H54 (cell line): ENCODE measurements around the gene FBXL4.

Experiments used
- DNase-seq: peaks from one replicate; pipeline ENCODE4 v3.0.0; 2011; ENCODE audit warnings: low spot score, mixed read lengths; ENCODE audit not compliant: insufficient read length
- FAIRE-seq: peaks from 3 replicates; lab custom pipeline; 2011; peaks lifted over from hg19 to GRCh38; lab: Jason Lieb, UNC
- POLR2A ChIP-seq: IDR thresholded peaks from 2 replicates; pipeline ENCODE4 v1.6.1; 2011; ENCODE audit warnings: low read depth, mild to moderate bottlenecking, low read length

FBXL4 gene

DNA sequence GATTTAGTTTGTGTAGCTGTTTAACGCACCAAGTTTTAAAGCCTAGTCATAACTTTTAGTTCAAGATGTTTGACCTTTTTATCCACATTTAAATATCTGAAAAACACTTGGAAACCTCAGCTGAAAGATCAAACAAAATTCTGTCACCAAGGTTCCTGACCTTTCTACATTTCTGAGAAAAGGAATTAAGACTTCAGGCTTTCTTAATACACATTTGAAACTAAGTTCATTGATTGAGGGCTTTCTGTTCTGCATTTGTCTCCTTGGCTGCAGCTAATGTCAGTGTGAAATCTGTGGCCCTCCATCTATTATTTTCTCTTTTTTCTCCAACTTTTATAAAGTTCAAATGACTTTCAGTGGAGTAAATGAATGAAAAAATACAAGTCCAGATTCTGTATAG is 22.7 kb upstream of the FBXL4 start:
- no peak for FAIRE-seq

DNA sequence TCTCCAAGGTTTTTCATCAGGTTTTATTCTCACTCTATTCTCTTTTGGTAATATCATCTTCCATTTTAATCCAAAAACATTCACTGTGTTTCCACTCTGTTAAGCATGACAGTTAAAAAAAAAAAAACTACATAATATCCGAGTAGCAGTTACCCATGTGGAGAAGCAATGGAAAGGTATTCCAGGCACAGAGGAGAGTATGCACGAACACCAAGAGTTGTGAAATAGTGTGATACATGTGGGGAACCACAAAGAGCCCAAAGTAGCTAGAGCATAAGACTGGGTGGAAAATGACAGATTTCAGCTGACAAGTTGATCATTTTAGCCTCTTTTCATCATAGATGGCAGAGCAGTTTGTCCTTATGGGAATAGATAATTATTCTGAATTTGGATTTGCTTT is 19.9 kb upstream of the FBXL4 start:
- DNase-seq (no peak), FAIRE-seq (no peak)
- TF ChIP-seq POLR2A = no peak

More for the DNA sequence above, 22.7 kb upstream of the FBXL4 start:
- TF ChIP-seq POLR2A = no peak
- no peak for DNase-seq

- no peak for DNase-seq
- TF ChIP-seq POLR2A = no peak
- FAIRE-seq = no peak
These were observed 11.9 kb upstream of the FBXL4 start for GRCh38 chr6:98959631-98960030.

- no peak for TF ChIP-seq POLR2A
- no peak for FAIRE-seq
- DNase-seq = no peak
These were observed 11.0 kb upstream of the FBXL4 start for GRCh38 chr6:98958776-98959175.

DNA sequence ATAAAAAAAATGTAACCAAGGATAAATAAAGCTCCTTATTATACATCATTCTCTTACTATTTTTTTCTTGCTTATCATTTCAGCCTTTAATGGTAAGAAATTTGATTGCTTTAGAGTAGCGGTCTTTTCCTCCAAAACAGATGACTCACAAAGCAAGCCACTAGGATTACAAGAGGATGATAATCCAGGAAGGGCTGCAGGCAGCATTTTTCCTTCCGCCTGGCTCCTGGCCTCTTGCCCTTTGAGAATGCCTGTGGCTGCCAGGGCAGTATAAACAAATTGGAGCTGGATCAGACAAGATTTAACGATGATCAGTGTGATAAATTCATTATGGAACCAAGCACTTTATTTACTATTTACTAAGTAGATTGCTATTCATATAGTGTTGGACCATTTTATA is 9.7 kb upstream of the FBXL4 start:
- no peak for FAIRE-seq
- DNase-seq = peak; percentile 8

GRCh38 chr6:98949589-98949988 is 1.8 kb upstream of the FBXL4 start:
- DNase-seq = no peak
- no peak for TF ChIP-seq POLR2A
- no peak for FAIRE-seq

More for the DNA sequence above, 9.7 kb upstream of the FBXL4 start:
- no peak for TF ChIP-seq POLR2A

- TF ChIP-seq POLR2A = no peak
- FAIRE-seq = no peak
- no peak for DNase-seq
These were observed 801 bp downstream of the FBXL4 start for GRCh38 chr6:98946879-98947410.

DNA sequence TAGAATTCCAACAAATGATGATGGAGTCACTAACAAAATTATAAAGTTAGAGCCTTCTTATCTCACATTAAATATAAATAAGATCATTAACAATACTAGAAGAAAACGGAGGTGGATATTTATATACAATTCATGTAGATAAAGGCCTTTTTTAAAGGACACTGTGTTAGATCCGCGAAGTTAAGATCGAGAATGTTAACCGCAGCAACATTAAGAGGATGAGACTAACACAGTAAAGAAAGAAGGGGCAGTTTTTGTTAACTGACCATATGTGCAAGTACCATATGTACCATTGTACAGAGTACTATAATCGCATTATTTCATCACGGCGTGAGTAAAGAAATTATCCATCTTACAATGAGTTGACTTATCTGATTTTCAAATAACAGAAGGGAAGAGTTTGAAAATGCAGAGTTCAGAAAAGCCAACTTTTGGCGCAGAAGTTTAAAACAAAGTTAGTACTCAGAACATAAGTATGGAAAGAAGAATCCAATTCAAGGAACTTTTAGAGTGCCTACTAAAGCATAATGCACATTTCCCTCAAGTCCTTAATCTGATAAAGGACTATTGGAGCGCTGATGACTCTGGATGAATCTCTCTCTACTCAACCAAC is 1.4 kb downstream of the FBXL4 start:
- no peak for FAIRE-seq
- TF ChIP-seq POLR2A = no peak
- DNase-seq = no peak

DNA sequence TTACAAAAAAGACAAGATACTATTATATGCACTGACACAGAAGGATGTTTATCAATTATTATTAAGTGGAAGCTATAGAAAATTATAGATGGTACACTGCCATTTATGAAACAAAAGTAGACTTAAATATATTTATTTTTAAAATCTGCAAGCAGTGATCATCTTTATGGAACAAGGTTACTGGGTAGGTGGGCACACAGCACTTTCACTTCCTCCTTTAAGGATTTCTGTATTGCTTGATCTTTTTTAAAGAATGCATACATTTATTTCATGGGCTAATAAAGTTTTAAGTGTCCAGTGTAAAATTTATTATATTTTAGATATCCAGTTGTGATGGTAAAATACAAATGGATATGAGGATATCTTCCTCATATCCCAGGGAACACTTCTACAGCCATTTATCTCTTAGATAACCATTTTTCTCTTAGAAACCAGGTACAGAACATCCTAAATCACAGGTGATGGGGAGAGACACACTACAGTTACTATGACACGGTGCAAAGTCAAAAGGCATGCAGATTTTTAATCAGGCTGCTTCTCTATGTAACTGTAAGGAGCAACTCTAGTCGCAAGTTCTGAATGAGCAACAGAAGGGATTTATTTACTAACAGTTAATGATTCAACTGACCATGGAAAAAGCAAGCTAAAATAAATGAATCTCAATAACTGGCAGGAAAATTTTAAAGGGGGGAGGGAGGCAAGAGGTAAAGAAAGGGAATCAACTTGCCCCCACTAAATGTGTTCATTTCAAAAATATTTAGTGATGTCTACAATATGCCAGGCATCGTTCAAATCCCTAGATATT is 2.2 kb downstream of the FBXL4 start:
- no peak for TF ChIP-seq POLR2A
- FAIRE-seq = no peak

DNA sequence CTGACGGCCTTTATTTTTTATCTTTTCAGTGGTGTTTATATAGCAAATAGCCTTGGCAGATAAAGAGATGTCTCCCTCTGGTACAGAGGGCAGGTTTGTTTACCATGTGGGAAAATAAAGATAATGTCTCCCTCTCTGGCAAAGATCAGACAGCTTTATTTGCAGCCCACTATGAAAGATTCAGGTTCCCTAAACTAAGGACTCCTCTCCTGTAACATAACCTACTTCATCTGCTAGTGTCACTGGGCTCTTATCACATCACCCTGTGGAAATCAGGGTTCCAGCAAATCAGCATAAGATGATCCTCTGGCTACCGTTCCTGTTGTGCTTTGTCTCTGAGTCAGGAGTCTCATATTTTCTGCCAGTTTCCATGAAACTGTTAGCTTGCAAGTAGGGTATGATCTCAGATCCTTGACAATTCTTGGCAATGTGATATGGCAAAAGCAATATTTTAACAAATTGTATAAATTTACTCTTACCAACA is 3.1 kb downstream of the FBXL4 start:
- no peak for DNase-seq
- no peak for TF ChIP-seq POLR2A
- FAIRE-seq = no peak

More for the DNA sequence above, 2.2 kb downstream of the FBXL4 start:
- no peak for DNase-seq

GRCh38 chr6:98944168-98944567 is 3.6 kb downstream of the FBXL4 start:
- no peak for FAIRE-seq
- TF ChIP-seq POLR2A = no peak

DNA sequence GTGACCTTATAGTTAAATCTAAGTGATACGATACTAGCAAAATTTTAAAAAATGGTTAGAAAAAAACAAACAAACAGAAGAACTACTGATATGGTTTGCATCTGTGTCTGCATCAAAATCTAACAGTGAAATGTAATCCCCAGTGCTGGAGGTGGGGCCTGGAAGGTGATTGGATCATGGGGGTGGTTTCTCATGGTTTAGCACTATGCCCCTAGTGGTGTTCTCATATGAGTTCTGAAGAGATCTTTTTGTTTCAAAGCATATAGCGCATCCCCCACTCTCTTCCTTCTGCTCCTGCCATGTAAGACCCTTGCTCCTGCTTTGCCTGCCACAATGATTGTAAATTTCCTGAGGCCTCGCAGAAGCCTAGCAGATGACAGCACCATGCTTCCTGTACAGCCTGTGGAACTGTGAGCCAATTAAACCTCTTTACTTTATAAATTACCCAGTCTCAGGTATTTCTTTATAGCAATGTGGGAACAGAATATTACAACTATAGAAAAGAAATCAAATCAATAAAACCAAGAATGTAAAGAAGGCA is 5.4 kb downstream of the FBXL4 start:
- FAIRE-seq (no peak), DNase-seq (no peak)
- TF ChIP-seq POLR2A = no peak

More at GRCh38 chr6:98944168-98944567, 3.6 kb downstream of the FBXL4 start:
- DNase-seq = no peak

DNA sequence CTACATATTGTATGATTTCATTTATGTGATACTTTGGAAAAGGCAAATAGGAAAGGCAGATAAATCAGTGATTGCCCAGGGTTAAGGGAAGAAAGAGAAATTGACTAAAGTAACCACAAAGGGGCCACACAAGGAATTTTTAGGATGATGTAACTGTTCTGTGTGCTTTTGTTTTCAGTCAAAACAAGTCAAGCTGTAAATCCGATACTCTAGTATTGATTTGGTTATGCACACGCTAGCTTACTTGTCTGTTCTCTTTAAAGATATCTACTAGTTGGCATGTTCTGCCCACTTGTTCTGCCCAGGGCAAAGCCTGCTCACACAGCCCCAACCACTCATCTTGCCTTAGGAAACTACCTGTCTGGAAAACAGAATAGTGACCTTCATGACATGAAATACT is 6.4 kb downstream of the FBXL4 start:
- FAIRE-seq (no peak), DNase-seq (no peak)
- TF ChIP-seq POLR2A = no peak

GRCh38 chr6:98937351-98937750 is 10.4 kb downstream of the FBXL4 start:
- DNase-seq (no peak), FAIRE-seq (no peak)
- no peak for TF ChIP-seq POLR2A
